ENCODE results near the gene ALK.

The ALK gene

GRCh38 chr2:29227935-29228675, 693.3 kb downstream of the ALK start:
- Histone ChIP-seq H3K9ac (ENCODE audit: low read length) (no peak overlapping the region), H3K4me3 (ENCODE audit: low read length) (no peak overlapping the region), H3K4me2 (ENCODE audit: low read depth, low read length) (no peak overlapping the region), H3K36me3 (replicated peaks; ENCODE audit: insufficient read depth, low read length) (no peaks in the 10 kb centered on the region), H3K27ac (ENCODE audit: low read length) (no peak overlapping the region), H3K9me2 (replicated peaks; ENCODE audit: insufficient read depth, low read length) (no peaks in the 10 kb centered on the region), H3K9me3 (replicated peaks; ENCODE audit: insufficient read depth, low read length) (no peaks in the 10 kb centered on the region), H3F3A (ENCODE audit: insufficient read depth, low read length) (no peaks in the 10 kb centered on the region), H3K79me2 (ENCODE audit: low read length) (no peaks in the 10 kb centered on the region), H2AFZ (ENCODE audit: low read length) (no peak overlapping the region), H4K20me1 (ENCODE audit: insufficient read depth, low read length) (no peaks in the 10 kb centered on the region), H3K27me3 (replicated peaks; ENCODE audit: insufficient read depth, low read length) (no peaks in the 10 kb centered on the region; the same call in 1 of the 2 replicates), H3K4me1 (ENCODE audit: low read length) (no peaks in the 10 kb centered on the region)
- DNase-seq = no peak
- no peak for TF ChIP-seq EZH2 (optimal IDR thresholded peaks at IDR 0.05; ENCODE audit: low read depth, low read length)
- TF ChIP-seq EZH2phosphoT487 (IDR thresholded peaks at IDR 0.05; ENCODE audit: low read length) = no peak
- no peak for TF ChIP-seq CTCF (IDR thresholded peaks at IDR 0.05; ENCODE audit: low read length)

GRCh38 chr2:29226808-29227207, 694.6 kb downstream of the ALK start:
- Histone ChIP-seq H3K9ac (ENCODE audit: low read length) (no peak overlapping the region), H3K4me2 (ENCODE audit: low read depth, low read length) (no peak overlapping the region), H3K4me3 (ENCODE audit: low read length) (no peak overlapping the region), H3F3A (ENCODE audit: insufficient read depth, low read length) (no peaks in the 10 kb centered on the region), H3K79me2 (ENCODE audit: low read length) (no peaks in the 10 kb centered on the region), H3K9me3 (replicated peaks; ENCODE audit: insufficient read depth, low read length) (no peaks in the 10 kb centered on the region), H3K4me1 (ENCODE audit: low read length) (no peaks in the 10 kb centered on the region), H3K27ac (ENCODE audit: low read length) (no peak overlapping the region), H3K9me2 (replicated peaks; ENCODE audit: insufficient read depth, low read length) (no peaks in the 10 kb centered on the region), H3K36me3 (replicated peaks; ENCODE audit: insufficient read depth, low read length) (no peaks in the 10 kb centered on the region), H3K27me3 (replicated peaks; ENCODE audit: insufficient read depth, low read length) (no peaks in the 10 kb centered on the region; the same call in 1 of the 2 replicates), H4K20me1 (ENCODE audit: insufficient read depth, low read length) (no peaks in the 10 kb centered on the region), H2AFZ (ENCODE audit: low read length) (no peak overlapping the region)
- no peak for TF ChIP-seq EZH2 (optimal IDR thresholded peaks at IDR 0.05; ENCODE audit: low read depth, low read length)
- TF ChIP-seq CTCF (IDR thresholded peaks at IDR 0.05; ENCODE audit: low read length) = no peak
- TF ChIP-seq EZH2phosphoT487 (IDR thresholded peaks at IDR 0.05; ENCODE audit: low read length) = no peak
- no peak for DNase-seq

GRCh38 chr2:29226375-29226774, 695.0 kb downstream of the ALK start:
- H3K27me3 ChIP-seq (replicated peaks; ENCODE audit: insufficient read depth, low read length) = no peaks in the 10 kb centered on the region; the same call in 1 of the 2 replicates
- no peak overlapping the region for H3K27ac ChIP-seq (ENCODE audit: low read length)
- no peaks in the 10 kb centered on the region for H3K79me2 ChIP-seq (ENCODE audit: low read length)
- H3K4me2 ChIP-seq (ENCODE audit: low read depth, low read length) = no peak overlapping the region
- TF ChIP-seq EZH2phosphoT487 (IDR thresholded peaks at IDR 0.05; ENCODE audit: low read length) (no peak), EZH2 (optimal IDR thresholded peaks at IDR 0.05; ENCODE audit: low read depth, low read length) (no peak), CTCF (IDR thresholded peaks at IDR 0.05; ENCODE audit: low read length) (no peak)
- DNase-seq = no peak
- no peaks in the 10 kb centered on the region for H3K9me2 ChIP-seq (replicated peaks; ENCODE audit: insufficient read depth, low read length)
- H3K9me3 ChIP-seq (replicated peaks; ENCODE audit: insufficient read depth, low read length) = no peaks in the 10 kb centered on the region
- no peaks in the 10 kb centered on the region for H4K20me1 ChIP-seq (ENCODE audit: insufficient read depth, low read length)
- H3F3A ChIP-seq (ENCODE audit: insufficient read depth, low read length) = no peaks in the 10 kb centered on the region
- H3K9ac ChIP-seq (ENCODE audit: low read length) = no peak overlapping the region
- H3K4me1 ChIP-seq (ENCODE audit: low read length) = no peaks in the 10 kb centered on the region
- H3K4me3 ChIP-seq (ENCODE audit: low read length) = no peak overlapping the region
- H3K36me3 ChIP-seq (replicated peaks; ENCODE audit: insufficient read depth, low read length) = no peaks in the 10 kb centered on the region
- H2AFZ ChIP-seq (ENCODE audit: low read length) = no peak overlapping the region
